Muscle layer of colon (tissue), 2 donors: Measurements from ENCODE around the gene ASPM.
"Not testable (repeated sequence)": the region's sequence is repeated elsewhere in the genome, so short reads cannot be mapped to it uniquely, and the experiment has no call there.

ENCODE experiments used
- H3K27ac ChIP-seq: one replicate; pipeline ENCODE4 v1.7.0; 2013; ENCODE audit warnings: low read depth, mild to moderate bottlenecking, low read length, moderate library complexity
- H3K27me3 ChIP-seq, 2 donors: one replicate each; pipeline ENCODE4 v1.7.0; 2013; ENCODE audit warnings: low read length in 2 of 2, mild to moderate bottlenecking in 2 of 2; ENCODE audit not compliant: insufficient read depth in 2 of 2, control insufficient read depth in 1 of 2
- H3K36me3 ChIP-seq: one replicate; pipeline ENCODE4 v1.7.0; 2013; ENCODE audit warnings: mild to moderate bottlenecking, low read length; ENCODE audit not compliant: insufficient read depth
- H3K4me1 ChIP-seq: one replicate; pipeline ENCODE4 v1.7.0; 2013; ENCODE audit warnings: mild to moderate bottlenecking, low read length; ENCODE audit not compliant: insufficient read depth
- H3K4me3 ChIP-seq, 2 donors: one replicate each; pipeline ENCODE4 v1.7.0; 2013; ENCODE audit warnings: low read length in 2 of 2, low read depth in 1 of 2, mild to moderate bottlenecking in 1 of 2, moderate library complexity in 1 of 2
- H3K9ac ChIP-seq: one replicate; pipeline ENCODE4 v1.7.0; 2013; ENCODE audit warnings: low read length
- H3K9me3 ChIP-seq: one replicate; pipeline ENCODE4 v1.7.0; 2013; ENCODE audit warnings: mild to moderate bottlenecking, low read length
- donor health status: abdominal sarcoma.
- donor health status: Adenocarcinoma of cecum.

ASPM gene

GRCh38 chr1:197066719-197067456 is 79.6 kb downstream of the ASPM start, which contains the start of gene F13B:
Gene F13B, minus strand, starts transcription at chr1:197067260. Its CDS starts 37 bp downstream, at chr1:197067223.
- Histone ChIP-seq H3K9ac (no peak within 1 kb of the TSS), H3K36me3 (no peaks in the 10 kb centered on the region), H3K4me1 (no peaks in the 10 kb centered on the region), H3K9me3 (no peaks in the 10 kb centered on the region), H3K27ac (no peak within 1 kb of the TSS), H3K4me3 (no peak within 1 kb of the TSS), H3K27me3 (no peaks in the 10 kb centered on the region)

DNA sequence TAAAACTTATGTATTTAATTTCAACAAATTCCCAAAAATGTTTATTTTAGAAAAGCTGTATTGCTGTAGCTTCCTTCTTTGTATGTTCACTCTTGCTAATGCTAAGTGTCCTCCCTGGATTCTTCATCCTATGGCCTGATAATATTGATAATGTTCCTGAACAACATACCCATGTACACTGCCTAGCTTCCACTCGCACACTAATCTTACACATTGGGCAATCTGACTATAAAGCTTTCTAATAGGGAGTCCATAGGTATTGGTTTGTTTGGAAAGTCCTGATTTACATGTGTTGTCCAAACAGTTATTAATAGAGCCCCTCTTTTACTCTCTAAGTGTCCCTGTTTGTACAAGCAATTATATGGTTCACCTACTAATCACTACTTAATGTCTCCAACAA is 80.2 kb downstream of the ASPM start:
- Histone ChIP-seq H3K4me3 (no peak overlapping the region), H3K27me3 (no peaks in the 10 kb centered on the region), H3K9me3 (no peaks in the 10 kb centered on the region), H3K9ac (no peak overlapping the region), H3K4me1 (no peaks in the 10 kb centered on the region), H3K36me3 (no peaks in the 10 kb centered on the region), H3K27ac (no peak overlapping the region)

- H3K27me3 ChIP-seq, result no peaks in the 10 kb centered on the region
- no peak overlapping the region for H3K9ac ChIP-seq
- H3K9me3 ChIP-seq, result no peaks in the 10 kb centered on the region
- H3K36me3 ChIP-seq, result no peaks in the 10 kb centered on the region
- no peaks in the 10 kb centered on the region for H3K4me1 ChIP-seq
- no peak overlapping the region for H3K4me3 ChIP-seq
- H3K27ac ChIP-seq, result no peak overlapping the region
These were observed 80.9 kb downstream of the ASPM start for GRCh38 chr1:197065559-197065958.

DNA sequence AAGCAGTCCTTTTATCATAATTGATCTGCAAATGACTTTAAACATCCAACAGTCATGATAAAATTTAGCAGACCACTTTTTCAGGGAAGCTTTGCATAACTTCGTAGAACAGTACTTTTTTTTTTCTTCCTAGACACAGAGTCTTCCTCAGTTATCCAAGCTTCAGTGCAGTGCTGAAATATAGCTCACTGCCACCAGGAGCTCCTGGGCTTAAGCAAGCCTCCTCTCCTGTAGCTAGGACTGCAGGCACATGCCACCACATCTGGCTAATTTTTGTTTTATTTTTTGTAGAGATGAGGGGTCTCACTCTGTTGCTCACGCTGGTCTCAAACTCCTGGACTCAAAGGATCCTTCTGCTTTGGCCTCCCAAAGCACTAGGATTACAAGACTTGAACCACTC is 83.3 kb downstream of the ASPM start:
- no peak overlapping the region for H3K9ac ChIP-seq
- no peak overlapping the region for H3K27ac ChIP-seq
- H3K4me3 ChIP-seq, result no peak overlapping the region
- H3K27me3 ChIP-seq, result no peaks in the 10 kb centered on the region
- no peaks in the 10 kb centered on the region for H3K4me1 ChIP-seq
- no peaks in the 10 kb centered on the region for H3K9me3 ChIP-seq
- H3K36me3 ChIP-seq, result no peaks in the 10 kb centered on the region

DNA sequence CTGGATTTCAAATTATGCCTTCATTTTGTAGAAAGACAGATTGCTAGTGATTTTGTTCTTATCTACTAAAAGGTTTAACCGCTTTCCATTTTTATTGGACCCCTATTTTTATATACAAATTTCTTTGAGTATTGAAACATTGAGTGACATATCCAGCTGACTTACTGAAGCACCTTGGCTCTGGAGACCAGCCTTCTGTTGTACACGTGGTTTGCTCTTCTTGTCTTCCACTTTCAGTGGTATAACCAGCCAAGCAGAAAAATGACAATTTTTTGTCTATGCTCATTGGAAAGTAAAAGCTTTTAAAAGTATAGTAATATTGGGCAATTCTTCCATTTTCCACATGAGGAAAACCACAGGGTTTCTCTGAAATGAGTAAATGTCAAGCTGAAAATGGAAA is 83.8 kb downstream of the ASPM start:
- no peaks in the 10 kb centered on the region for H3K36me3 ChIP-seq
- no peaks in the 10 kb centered on the region for H3K27me3 ChIP-seq
- no peak overlapping the region for H3K9ac ChIP-seq
- H3K4me3 ChIP-seq, result no peak overlapping the region
- H3K4me1 ChIP-seq, result no peaks in the 10 kb centered on the region
- H3K9me3 ChIP-seq, result no peaks in the 10 kb centered on the region
- no peak overlapping the region for H3K27ac ChIP-seq

DNA sequence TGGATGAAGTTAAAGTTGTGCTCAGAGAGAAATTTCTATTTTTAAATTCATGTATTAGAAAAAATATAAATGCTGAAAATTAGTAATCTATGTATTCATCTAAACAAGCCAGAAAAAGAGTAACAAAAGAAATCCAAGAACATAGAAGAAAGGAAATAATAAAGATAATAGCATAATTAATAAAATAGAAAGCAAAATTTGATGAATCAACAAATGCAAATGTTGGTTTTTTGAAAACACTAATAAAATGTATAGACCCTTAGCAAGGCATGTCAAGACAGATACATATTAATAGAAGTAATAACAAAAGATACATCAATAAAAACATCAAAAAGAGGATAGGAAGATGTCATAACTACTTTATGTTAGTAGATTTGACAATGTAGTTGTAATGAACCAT is 97.4 kb downstream of the ASPM start:
- H3K27me3 ChIP-seq, result no peaks in the 10 kb centered on the region

DNA sequence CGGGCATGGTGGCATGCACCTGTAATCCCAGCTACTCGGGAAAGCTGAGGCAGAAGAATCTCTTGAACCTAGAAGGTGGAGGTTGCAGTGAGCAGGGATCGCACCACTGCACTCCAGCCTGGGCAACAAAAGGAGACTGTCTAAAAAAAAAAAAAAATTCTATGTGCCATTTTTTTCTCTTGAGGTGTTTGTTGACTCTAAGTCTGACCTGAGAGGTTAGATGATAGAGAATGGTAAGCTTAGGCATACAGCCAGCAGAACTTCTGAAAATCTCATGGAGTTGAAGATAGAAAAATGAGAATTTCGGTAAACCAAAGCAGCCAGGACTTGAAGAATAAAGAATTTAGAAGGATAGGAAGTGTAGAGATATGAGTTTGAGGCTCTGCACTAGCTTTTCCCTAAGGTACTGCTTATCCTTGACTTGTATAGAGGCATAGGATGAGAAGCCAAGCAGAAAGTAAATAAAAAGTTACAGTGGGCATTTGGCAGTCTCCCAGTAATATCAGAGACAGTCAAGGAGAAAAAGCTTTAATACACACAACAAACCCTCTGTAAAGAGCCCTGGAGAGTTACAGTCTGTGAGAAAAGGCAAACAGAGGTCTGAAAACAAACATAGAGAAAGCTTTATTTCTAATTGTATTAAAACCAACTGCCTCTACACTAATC is 103.7 kb downstream of the ASPM start:
- H3K27ac ChIP-seq, result no peak overlapping the region
- no peak overlapping the region for H3K4me3 ChIP-seq
- no peaks in the 10 kb centered on the region for H3K27me3 ChIP-seq
- H3K9me3 ChIP-seq, result no peaks in the 10 kb centered on the region
- H3K36me3 ChIP-seq, result no peaks in the 10 kb centered on the region
- no peaks in the 10 kb centered on the region for H3K4me1 ChIP-seq
- no peak overlapping the region for H3K9ac ChIP-seq

More for the DNA sequence above, 97.4 kb downstream of the ASPM start:
- Histone ChIP-seq H3K36me3 (no peaks in the 10 kb centered on the region), H3K4me1 (no peaks in the 10 kb centered on the region), H3K9ac (no peak overlapping the region), H3K9me3 (no peaks in the 10 kb centered on the region), H3K27ac (no peak overlapping the region), H3K4me3 (no peak overlapping the region)

- H3K9me3 ChIP-seq, result no peaks in the 10 kb centered on the region
- H3K27me3 ChIP-seq, result no peaks in the 10 kb centered on the region
- H3K9ac ChIP-seq, result no peak overlapping the region
- H3K4me3 ChIP-seq, result no peak overlapping the region
- H3K36me3 ChIP-seq, result no peaks in the 10 kb centered on the region
- no peak overlapping the region for H3K27ac ChIP-seq
- H3K4me1 ChIP-seq, result no peaks in the 10 kb centered on the region
These were observed 104.7 kb downstream of the ASPM start for GRCh38 chr1:197041486-197042353.

DNA sequence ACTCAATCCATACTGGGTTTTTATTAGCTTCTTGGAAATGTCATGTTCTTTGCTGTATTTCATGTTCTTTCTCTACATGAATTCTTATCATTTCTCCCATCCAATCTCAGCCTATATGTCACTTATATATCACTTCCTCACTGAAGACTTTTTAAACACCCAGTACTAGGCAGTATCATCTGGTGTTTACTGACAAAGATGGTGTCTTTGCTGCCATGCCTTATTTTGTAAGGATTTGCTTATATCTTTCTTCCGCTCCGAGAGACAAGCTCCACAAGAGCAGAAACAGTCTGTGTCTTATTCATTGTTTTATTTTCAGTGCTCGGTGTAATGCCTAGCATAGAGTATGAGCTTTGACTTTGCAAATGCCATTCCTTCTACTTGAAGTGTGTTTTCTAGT is 109.6 kb downstream of the ASPM start:
- H3K9me3 ChIP-seq, result no peaks in the 10 kb centered on the region
- H3K27ac ChIP-seq, result no peak overlapping the region
- no peak overlapping the region for H3K9ac ChIP-seq
- H3K4me3 ChIP-seq, result no peak overlapping the region
- no peaks in the 10 kb centered on the region for H3K27me3 ChIP-seq
- no peaks in the 10 kb centered on the region for H3K4me1 ChIP-seq
- no peaks in the 10 kb centered on the region for H3K36me3 ChIP-seq

GRCh38 chr1:197034631-197035339 is 111.7 kb downstream of the ASPM start:
- H3K4me1 ChIP-seq, H3K9me3 ChIP-seq, H3K36me3 ChIP-seq, H3K27me3 ChIP-seq, H3K4me3 ChIP-seq, H3K27ac ChIP-seq, H3K9ac ChIP-seq: not testable (repeated sequence)
